Measurements from ENCODE around the gene TBC1D10A.
A peak's percentile ranks its signal among the peaks of the same experiment; 100 is the strongest.

Gene TBC1D10A

DNA sequence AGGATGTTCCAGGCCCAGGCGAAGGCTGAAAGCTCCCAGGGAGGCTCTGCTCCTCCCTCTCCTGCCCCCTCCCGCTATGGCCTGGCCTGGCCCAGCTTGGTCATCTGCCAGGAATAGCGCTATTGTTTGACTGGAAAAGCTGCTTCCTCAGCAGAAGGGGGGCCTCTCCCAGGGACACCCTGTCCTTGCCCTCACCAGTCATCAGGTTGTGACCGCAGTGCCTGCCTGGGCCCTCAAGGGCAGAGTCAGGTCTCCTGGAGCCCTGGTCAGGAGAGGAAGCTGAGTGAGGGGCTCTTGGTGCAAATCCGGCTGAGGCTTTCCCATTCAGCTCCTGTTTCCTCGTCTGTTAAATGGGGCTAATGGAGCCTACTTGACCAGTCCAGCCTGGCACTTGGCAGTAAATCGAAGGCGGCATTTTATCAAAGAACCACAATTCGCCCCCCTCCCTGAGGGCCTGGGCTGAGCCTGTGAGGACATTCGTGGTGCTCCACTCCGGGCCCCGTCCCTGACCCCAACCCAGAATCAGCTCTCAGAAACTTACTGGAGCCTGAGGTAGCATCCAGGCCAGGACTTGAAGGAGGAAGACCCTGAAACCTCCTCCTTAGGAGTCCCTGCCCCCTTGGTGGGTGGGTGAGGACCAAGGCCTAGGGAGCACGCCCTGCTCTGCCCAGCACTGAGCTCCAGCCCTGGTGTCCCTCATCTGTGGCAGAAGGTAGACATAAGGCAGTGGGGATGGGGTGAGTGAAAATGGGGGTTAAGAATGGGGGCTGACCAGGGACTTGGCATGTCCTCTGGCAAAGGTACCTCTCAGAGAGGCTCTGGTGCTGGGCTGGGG, 35.5 kb downstream of the TBC1D10A start:
- Histone ChIP-seq H3K27ac (ENCODE audit: extremely low read depth, low read depth, low read length) (no peak overlapping the region), H3K9me3 (ENCODE audit: control insufficient read depth, insufficient read depth, low read depth, low read length) (no peaks in the 10 kb centered on the region), H3K4me3 (ENCODE audit: low read depth, low read length) (no peak overlapping the region), H3K4me1 (ENCODE audit: control insufficient read depth, insufficient read depth, low read length) (no peaks in the 10 kb centered on the region; the same call in 1 of the 2 replicates), H3K36me3 (ENCODE audit: control insufficient read depth in 2 of 2, insufficient read depth in 1 of 2, low read length in 2 of 2) (peaks cover 0 to 48% of the 10 kb centered on the region in 2 experiments; a peak in 1 of 3 replicates)
- CTCF ChIA-PET = interaction anchor here (0.6 to 3.2 kb wide), 5 partner anchors 27 to 851 kb away, joined by 3 to 13 read pairs (median 4); no protein-coding TSS in a partner anchor
- POLR2A ChIA-PET = interaction anchor here (0.6 to 4.2 kb wide), 5 partner anchors 9 to 965 kb away, joined by 5 to 34 read pairs (median 7); partner anchors contain the start of genes CCDC157, SEC14L2, SF3A1 and TBC1D10A
- TF ChIP-seq ZNF404 (tag by site-specific recombination; IDR thresholded peaks at IDR 0.05) (no peak), ZNF558 (tag by site-specific recombination; IDR thresholded peaks at IDR 0.05) (no peak), ZXDB (tag by site-specific recombination; IDR thresholded peaks at IDR 0.05) (no peak), ZNF341 (tag by site-specific recombination; IDR thresholded peaks at IDR 0.05; ENCODE audit: low read depth) (0 out of 2 replicates have a peak, but pooled peaks have one; percentile 35), ZNF792 (tag by site-specific recombination; IDR thresholded peaks at IDR 0.05) (no peak), ZNF366 (tag by site-specific recombination; conservative IDR thresholded peaks at IDR 0.05) (no peak), MZF1 (tag by site-specific recombination; IDR thresholded peaks at IDR 0.05; ENCODE audit: borderline replicate concordance) (no peak), ZNF776 (tag by site-specific recombination; IDR thresholded peaks at IDR 0.05; ENCODE audit: borderline replicate concordance) (no peak), SP2 (tag by site-specific recombination; IDR thresholded peaks at IDR 0.05) (peak; percentile 6; the same call in 1 of the 2 replicates), ZNF777 (tag by site-specific recombination; IDR thresholded peaks at IDR 0.05; ENCODE audit: borderline replicate concordance) (no peak), ZNF549 (tag by site-specific recombination; IDR thresholded peaks at IDR 0.05) (no peak), ZNF529 (tag by site-specific recombination; IDR thresholded peaks at IDR 0.05; ENCODE audit: insufficient replicate concordance) (no peak), ZNF521 (tag by site-specific recombination; IDR thresholded peaks at IDR 0.05) (no peak), OSR2 (tag by site-specific recombination; IDR thresholded peaks at IDR 0.05) (peak; percentile 59), ZNF837 (tag by site-specific recombination; IDR thresholded peaks at IDR 0.05) (no peak)
- TF ChIP-seq, protein P1, sequence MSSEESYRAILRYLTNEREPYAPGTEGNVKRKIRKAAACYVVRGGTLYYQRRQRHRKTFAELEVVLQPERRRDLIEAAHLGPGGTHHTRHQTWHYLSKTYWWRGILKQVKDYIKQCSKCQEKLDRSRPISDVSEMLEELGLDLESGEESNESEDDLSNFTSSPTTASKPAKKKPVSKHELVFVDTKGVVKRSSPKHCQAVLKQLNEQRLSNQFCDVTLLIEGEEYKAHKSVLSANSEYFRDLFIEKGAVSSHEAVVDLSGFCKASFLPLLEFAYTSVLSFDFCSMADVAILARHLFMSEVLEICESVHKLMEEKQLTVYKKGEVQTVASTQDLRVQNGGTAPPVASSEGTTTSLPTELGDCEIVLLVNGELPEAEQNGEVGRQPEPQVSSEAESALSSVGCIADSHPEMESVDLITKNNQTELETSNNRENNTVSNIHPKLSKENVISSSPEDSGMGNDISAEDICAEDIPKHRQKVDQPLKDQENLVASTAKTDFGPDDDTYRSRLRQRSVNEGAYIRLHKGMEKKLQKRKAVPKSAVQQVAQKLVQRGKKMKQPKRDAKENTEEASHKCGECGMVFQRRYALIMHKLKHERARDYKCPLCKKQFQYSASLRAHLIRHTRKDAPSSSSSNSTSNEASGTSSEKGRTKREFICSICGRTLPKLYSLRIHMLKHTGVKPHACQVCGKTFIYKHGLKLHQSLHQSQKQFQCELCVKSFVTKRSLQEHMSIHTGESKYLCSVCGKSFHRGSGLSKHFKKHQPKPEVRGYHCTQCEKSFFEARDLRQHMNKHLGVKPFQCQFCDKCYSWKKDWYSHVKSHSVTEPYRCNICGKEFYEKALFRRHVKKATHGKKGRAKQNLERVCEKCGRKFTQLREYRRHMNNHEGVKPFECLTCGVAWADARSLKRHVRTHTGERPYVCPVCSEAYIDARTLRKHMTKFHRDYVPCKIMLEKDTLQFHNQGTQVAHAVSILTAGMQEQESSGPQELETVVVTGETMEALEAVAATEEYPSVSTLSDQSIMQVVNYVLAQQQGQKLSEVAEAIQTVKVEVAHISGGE (tag by site-specific recombination; conservative IDR thresholded peaks at IDR 0.05; ENCODE audit: low read depth) = no peak
- TF ChIP-seq, protein P2, sequence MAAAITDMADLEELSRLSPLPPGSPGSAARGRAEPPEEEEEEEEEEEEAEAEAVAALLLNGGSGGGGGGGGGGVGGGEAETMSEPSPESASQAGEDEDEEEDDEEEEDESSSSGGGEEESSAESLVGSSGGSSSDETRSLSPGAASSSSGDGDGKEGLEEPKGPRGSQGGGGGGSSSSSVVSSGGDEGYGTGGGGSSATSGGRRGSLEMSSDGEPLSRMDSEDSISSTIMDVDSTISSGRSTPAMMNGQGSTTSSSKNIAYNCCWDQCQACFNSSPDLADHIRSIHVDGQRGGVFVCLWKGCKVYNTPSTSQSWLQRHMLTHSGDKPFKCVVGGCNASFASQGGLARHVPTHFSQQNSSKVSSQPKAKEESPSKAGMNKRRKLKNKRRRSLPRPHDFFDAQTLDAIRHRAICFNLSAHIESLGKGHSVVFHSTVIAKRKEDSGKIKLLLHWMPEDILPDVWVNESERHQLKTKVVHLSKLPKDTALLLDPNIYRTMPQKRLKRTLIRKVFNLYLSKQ (tag by site-specific recombination; IDR thresholded peaks at IDR 0.05; ENCODE audit: borderline replicate concordance) = no peak
- TF ChIP-seq, protein P3, sequence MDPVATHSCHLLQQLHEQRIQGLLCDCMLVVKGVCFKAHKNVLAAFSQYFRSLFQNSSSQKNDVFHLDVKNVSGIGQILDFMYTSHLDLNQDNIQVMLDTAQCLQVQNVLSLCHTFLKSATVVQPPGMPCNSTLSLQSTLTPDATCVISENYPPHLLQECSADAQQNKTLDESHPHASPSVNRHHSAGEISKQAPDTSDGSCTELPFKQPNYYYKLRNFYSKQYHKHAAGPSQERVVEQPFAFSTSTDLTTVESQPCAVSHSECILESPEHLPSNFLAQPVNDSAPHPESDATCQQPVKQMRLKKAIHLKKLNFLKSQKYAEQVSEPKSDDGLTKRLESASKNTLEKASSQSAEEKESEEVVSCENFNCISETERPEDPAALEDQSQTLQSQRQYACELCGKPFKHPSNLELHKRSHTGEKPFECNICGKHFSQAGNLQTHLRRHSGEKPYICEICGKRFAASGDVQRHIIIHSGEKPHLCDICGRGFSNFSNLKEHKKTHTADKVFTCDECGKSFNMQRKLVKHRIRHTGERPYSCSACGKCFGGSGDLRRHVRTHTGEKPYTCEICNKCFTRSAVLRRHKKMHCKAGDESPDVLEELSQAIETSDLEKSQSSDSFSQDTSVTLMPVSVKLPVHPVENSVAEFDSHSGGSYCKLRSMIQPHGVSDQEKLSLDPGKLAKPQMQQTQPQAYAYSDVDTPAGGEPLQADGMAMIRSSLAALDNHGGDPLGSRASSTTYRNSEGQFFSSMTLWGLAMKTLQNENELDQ (tag by site-specific recombination; IDR thresholded peaks at IDR 0.05; ENCODE audit: low read depth) = no peak
- TF ChIP-seq, protein P4, sequence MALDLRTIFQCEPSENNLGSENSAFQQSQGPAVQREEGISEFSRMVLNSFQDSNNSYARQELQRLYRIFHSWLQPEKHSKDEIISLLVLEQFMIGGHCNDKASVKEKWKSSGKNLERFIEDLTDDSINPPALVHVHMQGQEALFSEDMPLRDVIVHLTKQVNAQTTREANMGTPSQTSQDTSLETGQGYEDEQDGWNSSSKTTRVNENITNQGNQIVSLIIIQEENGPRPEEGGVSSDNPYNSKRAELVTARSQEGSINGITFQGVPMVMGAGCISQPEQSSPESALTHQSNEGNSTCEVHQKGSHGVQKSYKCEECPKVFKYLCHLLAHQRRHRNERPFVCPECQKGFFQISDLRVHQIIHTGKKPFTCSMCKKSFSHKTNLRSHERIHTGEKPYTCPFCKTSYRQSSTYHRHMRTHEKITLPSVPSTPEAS (tag by site-specific recombination; IDR thresholded peaks at IDR 0.05) = no peak
- TF ChIP-seq, protein P5, sequence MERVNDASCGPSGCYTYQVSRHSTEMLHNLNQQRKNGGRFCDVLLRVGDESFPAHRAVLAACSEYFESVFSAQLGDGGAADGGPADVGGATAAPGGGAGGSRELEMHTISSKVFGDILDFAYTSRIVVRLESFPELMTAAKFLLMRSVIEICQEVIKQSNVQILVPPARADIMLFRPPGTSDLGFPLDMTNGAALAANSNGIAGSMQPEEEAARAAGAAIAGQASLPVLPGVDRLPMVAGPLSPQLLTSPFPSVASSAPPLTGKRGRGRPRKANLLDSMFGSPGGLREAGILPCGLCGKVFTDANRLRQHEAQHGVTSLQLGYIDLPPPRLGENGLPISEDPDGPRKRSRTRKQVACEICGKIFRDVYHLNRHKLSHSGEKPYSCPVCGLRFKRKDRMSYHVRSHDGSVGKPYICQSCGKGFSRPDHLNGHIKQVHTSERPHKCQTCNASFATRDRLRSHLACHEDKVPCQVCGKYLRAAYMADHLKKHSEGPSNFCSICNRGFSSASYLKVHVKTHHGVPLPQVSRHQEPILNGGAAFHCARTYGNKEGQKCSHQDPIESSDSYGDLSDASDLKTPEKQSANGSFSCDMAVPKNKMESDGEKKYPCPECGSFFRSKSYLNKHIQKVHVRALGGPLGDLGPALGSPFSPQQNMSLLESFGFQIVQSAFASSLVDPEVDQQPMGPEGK (tag by site-specific recombination; IDR thresholded peaks at IDR 0.05) = peak; percentile 44; the same call in 1 of the 2 replicates
- TF ChIP-seq, protein P6, sequence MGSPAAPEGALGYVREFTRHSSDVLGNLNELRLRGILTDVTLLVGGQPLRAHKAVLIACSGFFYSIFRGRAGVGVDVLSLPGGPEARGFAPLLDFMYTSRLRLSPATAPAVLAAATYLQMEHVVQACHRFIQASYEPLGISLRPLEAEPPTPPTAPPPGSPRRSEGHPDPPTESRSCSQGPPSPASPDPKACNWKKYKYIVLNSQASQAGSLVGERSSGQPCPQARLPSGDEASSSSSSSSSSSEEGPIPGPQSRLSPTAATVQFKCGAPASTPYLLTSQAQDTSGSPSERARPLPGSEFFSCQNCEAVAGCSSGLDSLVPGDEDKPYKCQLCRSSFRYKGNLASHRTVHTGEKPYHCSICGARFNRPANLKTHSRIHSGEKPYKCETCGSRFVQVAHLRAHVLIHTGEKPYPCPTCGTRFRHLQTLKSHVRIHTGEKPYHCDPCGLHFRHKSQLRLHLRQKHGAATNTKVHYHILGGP (tag by site-specific recombination; IDR thresholded peaks at IDR 0.05) = no peak
- TF ChIP-seq, protein P7, sequence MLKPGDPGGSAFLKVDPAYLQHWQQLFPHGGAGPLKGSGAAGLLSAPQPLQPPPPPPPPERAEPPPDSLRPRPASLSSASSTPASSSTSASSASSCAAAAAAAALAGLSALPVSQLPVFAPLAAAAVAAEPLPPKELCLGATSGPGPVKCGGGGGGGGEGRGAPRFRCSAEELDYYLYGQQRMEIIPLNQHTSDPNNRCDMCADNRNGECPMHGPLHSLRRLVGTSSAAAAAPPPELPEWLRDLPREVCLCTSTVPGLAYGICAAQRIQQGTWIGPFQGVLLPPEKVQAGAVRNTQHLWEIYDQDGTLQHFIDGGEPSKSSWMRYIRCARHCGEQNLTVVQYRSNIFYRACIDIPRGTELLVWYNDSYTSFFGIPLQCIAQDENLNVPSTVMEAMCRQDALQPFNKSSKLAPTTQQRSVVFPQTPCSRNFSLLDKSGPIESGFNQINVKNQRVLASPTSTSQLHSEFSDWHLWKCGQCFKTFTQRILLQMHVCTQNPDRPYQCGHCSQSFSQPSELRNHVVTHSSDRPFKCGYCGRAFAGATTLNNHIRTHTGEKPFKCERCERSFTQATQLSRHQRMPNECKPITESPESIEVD (tag by site-specific recombination; IDR thresholded peaks at IDR 0.05) = no peak
